ENCODE measurements around the gene C14orf180.

The C14orf180 gene

GRCh38 chr14:104537613-104537988 is 42.0 kb upstream of the C14orf180 start:
- TF ChIP-seq CTCF (IDR thresholded peaks at IDR 0.05; ENCODE audit: control insufficient read depth, extremely low read depth, insufficient read depth): no peak
- no peak overlapping the region for H3K4me3 ChIP-seq (ENCODE audit: low read depth, low read length)
- DNase-seq (ENCODE audit: low read depth): no peak

- no peak for DNase-seq (ENCODE audit: low read depth)
- no peak for TF ChIP-seq CTCF (IDR thresholded peaks at IDR 0.05; ENCODE audit: control insufficient read depth, extremely low read depth, insufficient read depth)
- H3K4me3 ChIP-seq (ENCODE audit: low read depth, low read length): no peak overlapping the region
These were observed 37.6 kb upstream of the C14orf180 start for GRCh38 chr14:104541905-104542465.

GRCh38 chr14:104542871-104543830 is 36.4 kb upstream of the C14orf180 start:
- DNase-seq (ENCODE audit: low read depth): no peak
- no peak overlapping the region for H3K4me3 ChIP-seq (ENCODE audit: low read depth, low read length)
- TF ChIP-seq CTCF (IDR thresholded peaks at IDR 0.05; ENCODE audit: control insufficient read depth, extremely low read depth, insufficient read depth): no peak

- no peak for DNase-seq (ENCODE audit: low read depth)
- no peak for TF ChIP-seq CTCF (IDR thresholded peaks at IDR 0.05; ENCODE audit: control insufficient read depth, extremely low read depth, insufficient read depth)
- no peak overlapping the region for H3K4me3 ChIP-seq (ENCODE audit: low read depth, low read length)
These were observed 35.1 kb upstream of the C14orf180 start for GRCh38 chr14:104544362-104544961.

GRCh38 chr14:104545151-104545941 is 34.2 kb upstream of the C14orf180 start:
- TF ChIP-seq CTCF (IDR thresholded peaks at IDR 0.05; ENCODE audit: control insufficient read depth, extremely low read depth, insufficient read depth): no peak
- H3K4me3 ChIP-seq (ENCODE audit: low read depth, low read length): no peak overlapping the region
- DNase-seq (ENCODE audit: low read depth): no peak

- no peak for DNase-seq (ENCODE audit: low read depth)
- H3K4me3 ChIP-seq (ENCODE audit: low read depth, low read length): no peak overlapping the region
- TF ChIP-seq CTCF (IDR thresholded peaks at IDR 0.05; ENCODE audit: control insufficient read depth, extremely low read depth, insufficient read depth): no peak
These were observed 33.5 kb upstream of the C14orf180 start for GRCh38 chr14:104545942-104546501.
